Activated CD4-positive, alpha-beta T cell treated with anti-CD3 and anti-CD28 coated beads, Interleukin-2, amount 50 U/mL, for 48 hours (primary cell): ENCODE data around the gene AVPR1B.
"Not testable (repeated sequence)": the region's sequence is repeated elsewhere in the genome, so short reads cannot be mapped to it uniquely, and the experiment has no call there.

ENCODE experiments used
- DNase-seq, 2 experiments: peaks; one replicate each; pipeline ENCODE4 v3.0.0-alpha.2; 2020

Gene AVPR1B

GRCh38 chr1:206080026-206080820 is 37.0 kb downstream of the AVPR1B start:
- DNase-seq, result no peak

DNA sequence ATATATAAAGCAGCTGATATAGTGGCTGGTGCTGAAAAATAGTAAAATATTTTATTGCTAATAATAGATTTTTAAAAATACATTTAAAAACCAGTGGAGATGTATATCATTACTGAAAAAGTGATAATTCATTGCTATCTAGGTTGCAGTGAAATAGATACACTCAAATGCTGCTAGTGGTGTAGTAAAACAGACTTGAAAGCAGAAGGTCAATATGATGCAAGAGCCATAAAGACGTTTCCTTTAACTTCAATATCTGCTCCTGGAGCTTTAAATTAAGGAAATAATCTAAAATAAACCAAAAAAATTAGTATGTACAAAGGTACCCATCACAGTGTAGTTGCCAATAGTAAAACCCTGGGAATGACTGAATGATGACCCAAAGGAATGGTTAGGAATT is 38.1 kb downstream of the AVPR1B start:
- DNase-seq, result no peak

- no peak for DNase-seq
These were observed 41.1 kb downstream of the AVPR1B start for GRCh38 chr1:206075786-206076755.

DNA sequence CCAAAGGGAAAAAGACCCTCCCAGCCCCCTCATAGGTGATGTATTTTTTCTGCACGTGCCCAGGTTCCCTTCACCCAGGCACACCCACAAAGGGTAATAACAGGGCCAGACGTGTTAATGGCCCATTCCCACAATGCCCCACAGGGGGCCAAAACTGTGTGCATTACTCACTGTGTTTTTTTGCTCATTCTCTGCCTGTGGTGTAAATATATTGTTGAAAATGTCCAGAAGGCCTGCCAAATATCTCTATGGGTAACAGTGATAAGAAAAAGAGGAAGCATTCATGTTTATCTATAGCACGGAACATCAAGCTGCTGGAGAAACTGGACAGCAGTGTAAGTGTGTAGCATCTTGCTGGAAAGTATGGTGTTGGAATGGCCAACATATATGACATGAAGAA is 42.3 kb downstream of the AVPR1B start:
- DNase-seq, result no peak

- DNase-seq, result no peak
These were observed 46.4 kb downstream of the AVPR1B start for GRCh38 chr1:206070627-206071304.

DNA sequence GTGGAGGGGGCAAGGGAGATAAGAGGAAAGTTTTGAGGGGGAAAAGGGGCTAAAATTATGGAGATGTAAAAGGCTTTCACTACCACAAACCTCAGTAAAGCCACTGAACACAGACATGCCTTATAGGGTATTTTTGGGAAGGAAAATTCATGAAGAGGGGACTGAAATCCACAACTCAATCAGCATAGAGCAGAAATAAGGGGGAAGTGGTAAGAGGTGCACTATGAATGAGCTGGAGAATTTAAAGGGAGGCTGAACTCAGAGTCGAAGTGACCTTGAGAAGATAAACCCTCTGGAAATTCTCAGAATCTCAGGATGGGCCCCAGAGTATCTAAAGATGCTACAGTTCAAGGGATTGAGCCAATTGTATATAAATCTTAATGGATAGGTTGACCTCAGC is 48.9 kb downstream of the AVPR1B start:
- DNase-seq, result no peak

- no peak for DNase-seq
These were observed 49.5 kb downstream of the AVPR1B start for GRCh38 chr1:206067486-206068227.

DNA sequence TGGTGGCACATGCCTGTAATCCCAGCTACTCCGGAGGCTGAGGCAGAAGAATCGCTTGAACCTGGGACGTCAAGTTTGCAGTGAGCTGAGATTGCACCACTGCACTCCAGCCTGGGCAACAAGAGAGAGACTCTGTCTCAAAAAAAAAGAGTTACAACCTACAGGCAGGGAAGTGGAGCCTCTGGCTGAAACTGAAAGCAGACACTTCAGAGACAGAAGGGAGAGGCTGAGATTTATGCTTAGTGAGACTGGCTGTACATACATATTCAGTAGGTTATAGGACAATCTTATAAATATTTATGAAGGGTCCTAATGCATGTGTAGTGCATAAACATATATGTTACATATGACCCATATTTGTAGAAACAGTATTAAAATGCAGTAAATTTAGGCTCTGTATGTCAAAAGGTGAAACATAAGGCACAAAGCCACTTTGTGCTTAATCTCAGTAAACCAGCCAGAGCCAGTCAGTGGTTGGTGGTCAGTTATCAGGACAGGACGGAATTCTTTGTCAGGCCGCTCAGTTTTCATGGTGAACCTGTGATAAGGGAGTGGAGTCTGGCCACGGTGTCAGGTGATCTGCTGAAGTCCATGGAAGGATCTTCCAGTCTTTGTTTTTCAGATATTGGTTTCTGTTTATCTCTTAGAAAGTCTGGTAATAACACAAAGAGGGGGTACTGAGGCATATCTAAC is 50.6 kb downstream of the AVPR1B start:
- no peak for DNase-seq

- DNase-seq, result no peak
These were observed 51.5 kb downstream of the AVPR1B start for GRCh38 chr1:206065547-206066145.

GRCh38 chr1:206064501-206064900 is 52.7 kb downstream of the AVPR1B start:
- DNase-seq, result not testable (repeated sequence)

DNA sequence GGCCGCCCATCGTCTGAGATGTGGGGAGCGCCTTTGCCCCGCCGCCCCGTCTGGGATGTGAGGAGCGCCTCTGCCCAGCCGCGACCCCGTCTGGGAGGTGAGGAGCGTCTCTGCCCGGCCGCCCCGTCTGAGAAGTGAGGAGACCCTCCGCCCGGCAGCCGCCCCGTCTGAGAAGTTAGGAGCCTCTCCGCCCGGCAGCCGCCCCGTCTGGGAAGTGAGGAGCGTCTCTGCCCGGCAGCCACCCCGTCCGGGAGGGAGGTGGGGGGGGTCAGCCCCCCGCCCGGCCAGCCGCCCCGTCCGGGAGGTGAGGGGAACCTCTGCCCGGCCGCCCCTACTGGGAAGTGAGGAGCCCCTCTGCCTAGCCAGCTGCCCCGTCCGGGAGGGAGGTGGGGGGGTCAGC is 53.2 kb downstream of the AVPR1B start:
- DNase-seq, result not testable (repeated sequence)

- no peak for DNase-seq
These were observed 54.7 kb downstream of the AVPR1B start for GRCh38 chr1:206062464-206062863.

DNA sequence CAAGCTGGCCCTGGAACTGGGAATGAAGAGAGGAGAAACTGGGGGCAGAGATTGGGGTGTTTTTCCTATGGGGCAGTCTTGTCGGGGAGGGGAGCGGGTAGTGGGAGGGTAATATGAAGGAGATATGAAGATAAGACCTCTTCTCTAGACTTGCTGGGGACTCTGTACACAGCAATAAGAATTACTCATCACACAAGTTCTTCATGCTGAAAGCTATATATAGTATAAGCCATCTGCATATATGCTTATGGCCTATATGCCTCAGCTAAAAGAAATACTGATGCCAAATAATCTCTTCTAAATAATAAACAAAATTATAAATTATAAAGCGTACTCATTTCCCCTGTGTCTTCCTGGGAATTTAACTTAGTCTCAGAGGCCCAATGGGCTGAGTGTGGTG is 56.3 kb downstream of the AVPR1B start:
- no peak for DNase-seq
